Hepatocyte (in vitro differentiated cells): Measurements from ENCODE around the gene ETV2. TPM values are rescaled to one million over a fixed set of nuclear protein-coding genes. Genes with fewer than 3 reads are reported as not detected.

ENCODE experiments used
- DNase-seq: peaks from one replicate; pipeline ENCODE4 v3.0.0-alpha.2; 2016; ENCODE audit warnings: low spot score
- H2AFZ ChIP-seq: fragments of 200-600 bp; sonication (generic); 2 replicates; pipeline ENCODE4 v1.6.0; 2016; ENCODE audit warnings: antibody characterized with exemption, mild to moderate bottlenecking
- H3K27ac ChIP-seq: fragments of 200-600 bp; sonication (generic); 2 replicates; pipeline ENCODE4 v1.5.1; 2016; ENCODE audit warnings: mild to moderate bottlenecking
- H3K27me3 ChIP-seq: fragments of 200-600 bp; sonication (generic); 2 replicates; pipeline ENCODE4 v1.6.1; 2016
- H3K36me3 ChIP-seq: fragments of 200-600 bp; sonication (generic); replicated peaks from 2 replicates; pipeline ENCODE4 v1.5.1; 2016; ENCODE audit warnings: low read depth; ENCODE audit not compliant: insufficient read depth
- H3K4me1 ChIP-seq: fragments of 200-600 bp; sonication (generic); 2 replicates; pipeline ENCODE4 v1.5.1; 2016; ENCODE audit warnings: mild to moderate bottlenecking, moderate library complexity; ENCODE audit not compliant: insufficient read depth
- H3K4me2 ChIP-seq: fragments of 200-600 bp; sonication (generic); 2 replicates; pipeline ENCODE4 v1.6.0; 2016
- H3K4me3 ChIP-seq: fragments of 200-600 bp; sonication (generic); 2 replicates; pipeline ENCODE4 v1.5.1; 2016; ENCODE audit warnings: mild to moderate bottlenecking
- H3K79me2 ChIP-seq: fragments of 200-600 bp; sonication (generic); 2 replicates; pipeline ENCODE4 v1.6.0; 2017; ENCODE audit warnings: mild to moderate bottlenecking
- H3K9me2 ChIP-seq: fragments of 200-600 bp; sonication (generic); replicated peaks from 2 replicates; pipeline ENCODE4 v1.6.0; 2017; ENCODE audit warnings: mild to moderate bottlenecking; ENCODE audit not compliant: insufficient read depth
- H3K9me3 ChIP-seq: fragments of 200-600 bp; sonication (generic); 2 replicates; pipeline ENCODE4 v1.5.1; 2016; ENCODE audit warnings: low read depth, mild to moderate bottlenecking
- H4K20me1 ChIP-seq: fragments of 200-600 bp; sonication (generic); 2 replicates; pipeline ENCODE4 v1.6.0; 2016; ENCODE audit warnings: mild to moderate bottlenecking; ENCODE audit not compliant: insufficient read depth, poor library complexity, severe bottlenecking
- CTCF ChIP-seq: fragments of 200-600 bp; sonication (generic); IDR thresholded peaks from 2 replicates; pipeline ENCODE4 v1.5.1; 2016; ENCODE audit warnings: antibody characterized with exemption, mild to moderate bottlenecking; ENCODE audit not compliant: poor library complexity
- EZH2 ChIP-seq: fragments of 200-600 bp; sonication (generic); IDR thresholded peaks from 2 replicates; pipeline ENCODE4 v1.6.1; 2016; ENCODE audit warnings: antibody characterized with exemption, mild to moderate bottlenecking, borderline replicate concordance
- EZH2phosphoT487 ChIP-seq: fragments of 200-600 bp; sonication (generic); IDR thresholded peaks from one replicate; pipeline ENCODE4 v1.6.1; 2018; ENCODE audit warnings: antibody characterized with exemption, mild to moderate bottlenecking, low read depth, moderate library complexity; ENCODE audit not compliant: unreplicated experiment, severe bottlenecking
- WGBS: methylation state at CpG from one replicate; pipeline ENCODE4 v1.1.6; 2016; ENCODE audit warnings: low lambda C conversion rate; ENCODE audit errors: missing lambda C conversion rate; 5-methylcytosine and 5-hydroxymethylcytosine counted together
- polyA plus RNA-seq: library from polyadenylated mRNA; unstranded; fragments of >200 nt; fragmentation: Nextera tagmentation; extraction: Ambion mirVana; gene quantifications from 2 replicates; pipeline ENCODE4 v1.2.1, GENCODE V29; 2016
- total RNA-seq: library from RNA; depleted of rRNA; stranded (reverse); fragments of >200 nt; gene quantifications from 2 replicates; pipeline ENCODE4 v1.2.3, GENCODE V29; 2014

ETV2 gene
- total and polyA plus RNA-seq, 2 experiments from 2014 or later: 0.79 to 1.4 TPM

- no peaks in the 10 kb centered on the region for H3K27me3 ChIP-seq
- no peaks in the 10 kb centered on the region for H4K20me1 ChIP-seq
- H3K4me3 ChIP-seq: no peak within 1 kb of the TSS
- no peaks in the 10 kb centered on the region for H3K4me1 ChIP-seq
- H3K9me3 ChIP-seq: no peaks in the 10 kb centered on the region
- no peak for TF ChIP-seq EZH2phosphoT487
- TF ChIP-seq CTCF: no peak
- no peak for TF ChIP-seq EZH2
- no peak within 1 kb of the TSS for H3K27ac ChIP-seq
- H3K79me2 ChIP-seq: no peaks in the 10 kb centered on the region
- whole genome bisulfite sequencing: 74% methylated on average over 16 of the region's 16 CpGs
- H3K9me2 ChIP-seq: no peaks in the 10 kb centered on the region
- H3K4me2 ChIP-seq: no peak within 1 kb of the TSS
- no peaks in the 10 kb centered on the region for H3K36me3 ChIP-seq
- no peak within 1 kb of the TSS for H2AFZ ChIP-seq
- no peak for DNase-seq
These were observed 24.8 kb downstream of the ETV2 start, which contains the start of gene UPK1A for GRCh38 chr19:35666251-35666913. UPK1A (plus strand) TSS chr19:35666517; CDS start chr19:35666813, 296 bp downstream.

- WGBS: 78% methylated on average over 4 of the region's 6 CpGs
- DNase-seq: no peak
- H3K79me2 ChIP-seq: no peaks in the 10 kb centered on the region
- H3K27me3 ChIP-seq: no peaks in the 10 kb centered on the region
- H3K4me2 ChIP-seq: no peak overlapping the region
- no peaks in the 10 kb centered on the region for H3K9me2 ChIP-seq
- no peak overlapping the region for H2AFZ ChIP-seq
- H3K4me3 ChIP-seq: no peak overlapping the region
- no peak for TF ChIP-seq EZH2
- no peak for TF ChIP-seq EZH2phosphoT487
- TF ChIP-seq CTCF: no peak
- no peaks in the 10 kb centered on the region for H3K9me3 ChIP-seq
- no peaks in the 10 kb centered on the region for H3K4me1 ChIP-seq
- no peak overlapping the region for H3K27ac ChIP-seq
- H3K36me3 ChIP-seq: no peaks in the 10 kb centered on the region
- H4K20me1 ChIP-seq: no peaks in the 10 kb centered on the region
These were observed 28.0 kb downstream of the ETV2 start for GRCh38 chr19:35669566-35669965.

DNA sequence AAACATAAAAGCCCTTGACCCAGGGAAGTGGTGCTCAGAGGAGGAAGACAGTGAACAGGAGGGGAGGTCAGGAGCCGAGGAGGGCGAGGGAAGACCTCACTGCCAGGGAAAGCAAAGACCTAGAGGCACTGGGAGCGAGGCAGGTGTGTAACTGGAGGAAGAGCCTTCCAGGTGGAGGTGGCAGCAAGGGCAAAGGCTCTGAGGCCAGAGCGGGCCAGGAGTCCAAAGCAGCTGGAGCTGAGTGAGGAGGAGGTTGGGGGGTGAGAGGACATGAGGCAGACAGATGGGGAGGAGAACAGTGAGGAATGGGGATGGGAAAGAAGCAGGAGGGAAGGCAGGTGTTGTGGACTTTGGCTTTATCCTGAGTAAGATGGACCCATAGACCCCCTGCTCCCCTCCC, 28.4 kb downstream of the ETV2 start:
- H3K36me3 ChIP-seq: no peaks in the 10 kb centered on the region
- 75% methylated on average over 4 of the region's 4 CpGs for WGBS
- H3K4me3 ChIP-seq: no peak overlapping the region
- H3K4me2 ChIP-seq: no peak overlapping the region
- no peaks in the 10 kb centered on the region for H3K9me2 ChIP-seq
- no peaks in the 10 kb centered on the region for H3K9me3 ChIP-seq
- DNase-seq: no peak
- no peaks in the 10 kb centered on the region for H3K27me3 ChIP-seq
- no peak overlapping the region for H3K27ac ChIP-seq
- no peaks in the 10 kb centered on the region for H3K4me1 ChIP-seq
- TF ChIP-seq EZH2phosphoT487 (no peak), CTCF (no peak), EZH2 (no peak)
- H3K79me2 ChIP-seq: no peaks in the 10 kb centered on the region
- H2AFZ ChIP-seq: no peak overlapping the region
- H4K20me1 ChIP-seq: no peaks in the 10 kb centered on the region
